Measurements from ENCODE around the gene CARS1.

The CARS1 gene

GRCh38 chr11:2952290-2952689 lies 104.9 kb downstream of the CARS1 start:
- no peak for DNase-seq

DNA sequence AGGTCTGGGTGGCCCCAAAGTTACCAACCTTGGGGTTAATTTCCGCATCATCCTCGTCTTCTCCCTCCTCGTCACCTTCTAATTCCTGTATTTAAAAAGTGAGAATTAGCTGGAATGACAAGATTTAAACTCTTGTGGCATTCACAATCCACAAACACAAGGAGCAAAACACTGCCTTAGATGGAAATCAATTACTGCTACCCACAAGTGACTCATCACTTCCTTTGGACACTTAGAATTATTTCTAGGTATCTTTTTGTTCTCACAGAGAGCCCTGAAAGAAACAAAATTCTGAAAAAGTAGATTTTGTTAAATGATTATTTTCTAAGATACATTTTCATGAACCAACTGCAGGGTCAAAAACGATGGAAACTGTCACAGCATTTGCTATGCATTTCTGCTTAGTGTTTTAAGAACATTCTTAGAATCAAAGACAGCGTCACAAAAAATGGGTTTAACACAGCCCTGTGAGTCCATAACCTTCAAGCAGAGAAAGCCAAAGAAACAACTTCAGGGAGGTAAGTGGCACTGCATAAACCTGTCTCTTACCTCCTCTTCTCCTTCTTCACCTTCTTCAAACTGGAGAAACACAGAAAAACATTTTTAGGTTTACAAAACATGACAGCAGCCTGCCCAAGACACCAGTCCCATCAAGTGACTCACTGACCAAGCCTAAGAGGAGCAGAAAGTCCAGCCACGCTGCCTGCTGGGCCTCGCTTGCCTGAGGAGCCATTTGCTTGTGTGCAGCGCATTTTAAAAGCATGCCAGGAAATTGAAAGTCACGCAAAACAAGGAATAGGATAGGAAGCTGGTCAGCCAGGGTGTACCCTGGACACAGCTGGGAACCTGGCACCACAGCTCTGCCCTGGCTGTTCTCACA lies 105.8 kb downstream of the CARS1 start:
- DNase-seq: no peak

All from CD4-positive, alpha-beta T cell treated with Interleukin-4 for 1 hour (primary cell).